ENCODE data around the gene DLL1. TPM values are rescaled to one million over a fixed set of nuclear protein-coding genes. Genes with fewer than 3 reads are reported as not detected.

Gene DLL1
- polyA plus RNA-seq, 1 experiment, result 0.06 TPM

GRCh38 chr6:170316071-170316470 is 25.2 kb upstream of the DLL1 start:
- DNase-seq (ENCODE audit: low read depth, low spot score), result no peak
- ChIA-PET CTCF (interaction anchor here (0.7 to 1.2 kb wide), 2 partner anchors 11 to 484 kb away, joined by 3 to 9 read pairs; no protein-coding TSS in a partner anchor), POLR2A (interaction anchor here (0.7 kb wide), 2 partner anchors 11 to 40 kb away, joined by 3 to 5 read pairs; no protein-coding TSS in a partner anchor)
- no peaks in the 10 kb centered on the region for H3K9me3 ChIP-seq (ENCODE audit: control insufficient read depth, insufficient read depth, low read length)
- TF ChIP-seq CTCF (IDR thresholded peaks at IDR 0.05; ENCODE audit: low read depth, low read length), result no peak
- H3K27me3 ChIP-seq (ENCODE audit: control insufficient read depth, insufficient read depth, low read length), result no peaks in the 10 kb centered on the region
- H3K27ac ChIP-seq (ENCODE audit: low read depth, low read length), result no peak overlapping the region
- no peak overlapping the region for H3K4me3 ChIP-seq (ENCODE audit: low read depth, low read length)

- Histone ChIP-seq H3K27me3 (ENCODE audit: control insufficient read depth, insufficient read depth, low read length) (no peaks in the 10 kb centered on the region), H3K27ac (ENCODE audit: low read depth, low read length) (no peak overlapping the region), H3K9me3 (ENCODE audit: control insufficient read depth, insufficient read depth, low read length) (no peaks in the 10 kb centered on the region), H3K4me3 (ENCODE audit: low read depth, low read length) (no peak overlapping the region)
- CTCF ChIA-PET, result no interaction called here
- POLR2A ChIA-PET, result no interaction called here
- TF ChIP-seq CTCF (IDR thresholded peaks at IDR 0.05; ENCODE audit: low read depth, low read length), result no peak
- no peak for DNase-seq (ENCODE audit: low read depth, low spot score)
Measured at GRCh38 chr6:170314983-170315382, 24.1 kb upstream of the DLL1 start.

- no peak for TF ChIP-seq CTCF (IDR thresholded peaks at IDR 0.05; ENCODE audit: low read depth, low read length)
Measured at GRCh38 chr6:170313716-170314295, 22.9 kb upstream of the DLL1 start.

GRCh38 chr6:170312876-170313275 is 22.0 kb upstream of the DLL1 start:
- Histone ChIP-seq H3K27me3 (ENCODE audit: control insufficient read depth, insufficient read depth, low read length) (no peaks in the 10 kb centered on the region), H3K27ac (ENCODE audit: low read depth, low read length) (no peak overlapping the region), H3K9me3 (ENCODE audit: control insufficient read depth, insufficient read depth, low read length) (no peaks in the 10 kb centered on the region), H3K4me3 (ENCODE audit: low read depth, low read length) (no peak overlapping the region)
- DNase-seq (ENCODE audit: low read depth, low spot score), result no peak
- TF ChIP-seq CTCF (IDR thresholded peaks at IDR 0.05; ENCODE audit: low read depth, low read length), result no peak
- POLR2A ChIA-PET, result no interaction called here
- CTCF ChIA-PET, result interaction anchor here (1.4 to 1.9 kb wide), 2 partner anchors 204 to 481 kb away, joined by 5 read pairs; no protein-coding TSS in a partner anchor

More at GRCh38 chr6:170313716-170314295, 22.9 kb upstream of the DLL1 start:
- DNase-seq (ENCODE audit: low read depth, low spot score), result peak; percentile 30
- Histone ChIP-seq H3K27ac (ENCODE audit: low read depth, low read length) (no peak overlapping the region), H3K4me3 (ENCODE audit: low read depth, low read length) (no peak overlapping the region), H3K27me3 (ENCODE audit: control insufficient read depth, insufficient read depth, low read length) (no peaks in the 10 kb centered on the region), H3K9me3 (ENCODE audit: control insufficient read depth, insufficient read depth, low read length) (no peaks in the 10 kb centered on the region)
- ChIA-PET CTCF (interaction anchor here (1.0 to 1.9 kb wide), 2 partner anchors 203 to 482 kb away, joined by 3 to 5 read pairs; no protein-coding TSS in a partner anchor), POLR2A (interaction anchor here (0.6 kb wide), 1 partner anchor 237 kb away, joined by 3 read pairs; no protein-coding TSS in a partner anchor)

GRCh38 chr6:170311696-170312095 is 20.8 kb upstream of the DLL1 start:
- no peak for TF ChIP-seq CTCF (IDR thresholded peaks at IDR 0.05; ENCODE audit: low read depth, low read length)
- peaks cover 3% of the 10 kb centered on the region; the same call in 1 of the 2 replicates for H3K9me3 ChIP-seq (ENCODE audit: control insufficient read depth, insufficient read depth, low read length)
- no peak overlapping the region for H3K4me3 ChIP-seq (ENCODE audit: low read depth, low read length)
- ChIA-PET CTCF (interaction anchor here (1.4 to 1.9 kb wide), 2 partner anchors 205 to 480 kb away, joined by 5 read pairs; no protein-coding TSS in a partner anchor), POLR2A (no interaction called here)
- no peak for DNase-seq (ENCODE audit: low read depth, low spot score)
- H3K27ac ChIP-seq (ENCODE audit: low read depth, low read length), result no peak overlapping the region
- no peaks in the 10 kb centered on the region for H3K27me3 ChIP-seq (ENCODE audit: control insufficient read depth, insufficient read depth, low read length)
